WTC11 (cell line): ENCODE measurements around the gene IL12RB1.

Experiments used
- AFF4 ChIP-seq: sonication (generic); formaldehyde crosslinking; IDR thresholded peaks from 2 replicates; pipeline ENCODE4 v1.8.1; 2023; ENCODE audit warnings: mild to moderate bottlenecking, missing genetic modification reagents, borderline replicate concordance
- ARID4B ChIP-seq: sonication (generic); formaldehyde crosslinking; IDR thresholded peaks from 2 replicates; pipeline ENCODE4 v1.8.0; 2023; ENCODE audit warnings: missing genetic modification reagents, mild to moderate bottlenecking, borderline replicate concordance
- ATF2 ChIP-seq: sonication (generic); formaldehyde crosslinking; IDR thresholded peaks from 2 replicates; pipeline ENCODE4 v1.8.1; 2022; ENCODE audit warnings: low read depth, missing genetic modification reagents, borderline replicate concordance
- ATF3 ChIP-seq: sonication (generic); formaldehyde crosslinking; conservative IDR thresholded peaks from 2 replicates; pipeline ENCODE4 v1.8.1; 2022; ENCODE audit warnings: mild to moderate bottlenecking, missing genetic modification reagents
- CTCF ChIP-seq: fragments of 200-600 bp; IDR thresholded peaks from 2 replicates; pipeline ENCODE4 v1.8.0; 2022; ENCODE audit warnings: antibody characterized with exemption
- ESRRA ChIP-seq: sonication (generic); formaldehyde crosslinking; IDR thresholded peaks from 2 replicates; pipeline ENCODE4 v1.8.1; 2022; ENCODE audit warnings: mild to moderate bottlenecking, missing genetic modification reagents, borderline replicate concordance
- FOXP4 ChIP-seq: sonication (generic); formaldehyde crosslinking; IDR thresholded peaks from 2 replicates; pipeline ENCODE4 v1.8.0; 2022; ENCODE audit warnings: mild to moderate bottlenecking, missing genetic modification reagents
- IRF2 ChIP-seq: sonication (generic); formaldehyde crosslinking; IDR thresholded peaks from 2 replicates; pipeline ENCODE4 v1.8.0; 2022; ENCODE audit warnings: low read depth, missing genetic modification reagents, borderline replicate concordance
- JUN ChIP-seq: sonication (generic); formaldehyde crosslinking; IDR thresholded peaks from 2 replicates; pipeline ENCODE4 v1.8.0; 2023; ENCODE audit warnings: mild to moderate bottlenecking, missing genetic modification reagents
- MAX ChIP-seq: sonication (generic); formaldehyde crosslinking; IDR thresholded peaks from 2 replicates; pipeline ENCODE4 v1.8.0; 2022; ENCODE audit warnings: mild to moderate bottlenecking, missing genetic modification reagents
- NFE2L1 ChIP-seq: sonication (generic); formaldehyde crosslinking; IDR thresholded peaks from 2 replicates; pipeline ENCODE4 v1.8.1; 2023; ENCODE audit warnings: missing genetic modification reagents
- NFYB ChIP-seq: sonication (generic); formaldehyde crosslinking; conservative IDR thresholded peaks from 2 replicates; pipeline ENCODE4 v1.8.0; 2022; ENCODE audit warnings: low read depth, missing genetic modification reagents
- ZNF416 ChIP-seq: fragments of 250-450 bp; sonication (Bioruptor Pico); IDR thresholded peaks from 2 replicates; pipeline ENCODE4 v1.9.0; 2021; ENCODE audit warnings: mild to moderate bottlenecking, inconsistent platforms
- ZNF532 ChIP-seq: fragments of 250-450 bp; sonication (Bioruptor Pico); IDR thresholded peaks from 2 replicates; pipeline ENCODE4 v1.9.0; 2021; ENCODE audit warnings: mild to moderate bottlenecking, borderline replicate concordance

- TF ChIP-seq ZNF416 (no peak), MAX (CRISPR knock-in tag) (no peak), JUN (CRISPR knock-in tag) (no peak), CTCF (no peak), ZNF532 (CRISPR knock-in tag) (no peak), NFYB (CRISPR knock-in tag) (no peak), ATF3 (CRISPR knock-in tag) (no peak), NFE2L1 (CRISPR knock-in tag) (no peak), AFF4 (CRISPR knock-in tag) (no peak), ESRRA (CRISPR knock-in tag) (no peak), ATF2 (CRISPR knock-in tag) (no peak), ARID4B (CRISPR knock-in tag) (no peak), FOXP4 (no peak), IRF2 (no peak)
Measured at GRCh38 chr19:18085702-18086457, 854 bp downstream of the IL12RB1 start.
